GM18511 (cell line): ENCODE data around the gene TSGA10IP.

Source experiments
- ATAC-seq: cut with Tn5 transposase; IDR thresholded peaks from one replicate; pipeline ENCODE4 v1.9.1; 2021; ENCODE audit warnings: mild to moderate bottlenecking, moderate library complexity; ENCODE audit not compliant: unreplicated experiment

TSGA10IP gene

DNA sequence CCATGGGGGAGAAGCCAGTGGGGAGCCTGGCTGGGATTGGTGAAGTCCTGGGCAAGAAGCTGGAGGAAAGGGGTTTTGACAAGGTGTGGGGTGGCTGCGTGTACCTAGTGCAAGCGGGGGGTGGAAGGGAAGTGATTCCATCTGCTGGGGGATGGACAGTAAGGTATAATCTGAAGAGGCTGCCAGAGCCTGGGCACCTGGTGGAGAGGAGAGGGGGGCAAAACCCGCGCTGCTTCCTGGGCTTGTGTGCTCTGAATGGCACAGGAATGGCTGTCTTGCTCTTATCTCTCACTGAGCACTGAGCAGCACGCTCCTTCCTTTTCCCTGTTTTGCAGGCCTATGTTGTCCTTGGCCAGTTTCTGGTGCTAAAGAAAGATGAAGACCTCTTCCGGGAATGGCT lies 58.0 kb downstream of the TSGA10IP start:
- no peak for ATAC-seq

DNA sequence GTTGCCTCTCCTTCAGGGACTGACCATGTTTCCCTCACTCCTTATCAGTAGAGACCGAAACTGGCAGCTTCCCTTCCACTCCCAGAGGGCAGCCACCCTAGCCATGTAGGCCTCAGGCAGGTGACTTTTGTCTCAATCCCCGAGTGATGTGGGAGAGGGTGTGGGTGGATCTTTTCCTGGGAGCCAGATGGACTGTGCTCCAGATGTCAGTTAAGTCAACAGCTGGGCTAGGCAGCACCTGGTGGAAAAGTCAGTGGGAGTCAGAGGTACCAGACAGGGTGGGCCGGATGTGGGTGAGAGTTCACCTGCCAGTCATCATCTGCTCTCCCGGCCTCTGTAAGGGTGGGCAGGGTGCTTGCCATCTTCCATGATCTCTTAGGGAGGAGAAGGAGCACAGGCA lies 58.9 kb downstream of the TSGA10IP start:
- no peak for ATAC-seq

- no peak for ATAC-seq
Observed at GRCh38 chr11:66006134-66006890, 61.0 kb downstream of the TSGA10IP start.

- no peak for ATAC-seq
Observed at GRCh38 chr11:66006891-66007176, 61.6 kb downstream of the TSGA10IP start.

- ATAC-seq: no peak
Observed at GRCh38 chr11:66007201-66007634, 61.9 kb downstream of the TSGA10IP start.

- no peak for ATAC-seq
Observed at GRCh38 chr11:66008095-66008467, 62.8 kb downstream of the TSGA10IP start.

DNA sequence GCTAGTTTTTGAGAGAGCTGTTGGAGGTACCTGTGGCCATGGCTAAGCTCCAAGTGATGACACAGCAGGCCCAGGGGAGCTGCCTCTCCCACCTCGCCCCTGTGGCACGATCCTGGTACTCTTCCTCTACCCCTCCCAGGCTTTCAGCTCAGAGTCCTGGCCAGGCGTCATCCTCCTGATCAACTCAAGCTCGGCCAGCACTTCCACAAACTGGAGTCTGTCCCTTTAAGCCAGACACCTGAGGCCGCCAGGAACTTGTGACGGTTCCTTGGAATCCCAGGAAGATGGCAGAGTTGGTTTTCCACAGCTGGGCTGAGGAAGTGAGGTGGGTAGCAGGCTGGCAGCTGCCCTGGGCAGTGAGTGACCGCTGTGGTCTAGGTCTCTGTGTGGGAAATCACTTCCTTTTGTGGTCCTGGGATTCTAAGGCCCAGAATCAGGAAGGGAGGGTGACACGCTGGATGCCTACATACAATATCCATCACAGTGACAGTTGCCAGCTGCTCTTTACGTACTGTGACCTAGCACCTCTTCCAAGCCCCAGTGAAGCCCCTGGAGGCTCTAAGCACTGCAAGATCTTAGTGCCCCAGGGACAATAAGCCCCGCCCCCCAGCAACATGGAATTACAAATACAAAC lies 63.3 kb downstream of the TSGA10IP start:
- ATAC-seq: no peak
